ENCODE results near the gene SRRM1. TPM values are rescaled to one million over a fixed set of nuclear protein-coding genes. Genes with fewer than 3 reads are reported as not detected.
A peak's percentile ranks its signal among the peaks of the same experiment; 100 is the strongest.

The SRRM1 gene
- polyA plus RNA-seq, 1 donor (not counting 4 experiments of a cell fraction or from before 2014, with no cell fraction given) = 56.1 TPM

DNA sequence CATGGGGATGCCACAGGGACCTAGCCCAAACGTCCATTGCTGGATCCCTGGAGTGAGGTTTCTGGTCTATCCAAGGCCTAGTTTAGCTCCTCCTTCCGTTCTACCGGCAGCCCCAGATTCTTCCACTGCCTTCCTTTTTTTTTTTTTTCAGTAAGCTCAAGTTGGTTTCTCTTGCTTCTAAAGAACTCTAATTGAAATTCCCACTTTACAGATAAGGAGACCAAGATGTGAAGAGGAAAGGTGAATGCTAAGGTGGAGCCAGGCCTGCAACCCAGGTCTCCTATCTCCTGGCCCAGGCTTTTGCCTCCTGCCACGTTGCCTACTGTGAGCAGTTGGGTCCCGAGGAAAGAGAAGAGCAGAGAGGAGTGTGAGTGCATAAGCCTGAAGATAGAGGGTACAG is 70.6 kb downstream of the SRRM1 start:
- peak overlapping the region; percentile 10 for H3K27ac ChIP-seq (ENCODE audit: control insufficient read depth, insufficient read depth, low read length)

DNA sequence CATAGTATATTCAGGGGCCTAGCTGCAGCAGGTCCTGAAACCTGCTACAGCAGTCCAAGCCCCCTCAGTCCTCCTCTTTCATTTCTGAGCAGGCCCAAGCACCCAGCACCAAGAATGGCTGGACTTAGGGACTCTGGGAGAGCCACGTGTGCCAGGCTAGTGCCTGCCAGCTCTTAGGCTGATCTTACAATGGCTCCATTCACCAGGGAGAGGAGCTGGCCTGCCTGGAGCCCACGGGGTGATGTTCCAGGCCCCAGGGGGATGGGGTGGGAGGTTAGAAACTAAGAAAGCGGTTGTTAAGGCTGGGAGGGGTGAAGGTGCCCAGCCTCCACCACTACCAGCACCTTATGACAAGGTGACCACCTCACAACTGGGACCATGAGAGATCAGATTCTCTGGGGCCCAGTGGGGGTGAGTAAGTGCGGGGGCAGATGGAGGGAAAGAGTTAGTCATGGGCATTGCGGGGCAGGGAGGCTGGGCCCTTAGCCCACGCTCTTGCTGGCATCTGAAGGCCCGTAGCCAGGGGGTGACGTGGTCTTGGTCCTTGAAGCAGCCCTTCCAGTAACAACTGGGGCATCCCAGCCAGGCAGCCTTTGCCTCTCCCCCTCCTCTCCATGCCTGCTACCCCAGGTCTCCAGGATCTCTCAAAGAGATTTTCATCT is 71.9 kb downstream of the SRRM1 start:
- H3K9ac ChIP-seq (ENCODE audit: control insufficient read depth, extremely low read depth, insufficient read depth, low read length) = no peak overlapping the region
- no peak for FAIRE-seq

More for the DNA sequence above, 70.6 kb downstream of the SRRM1 start:
- peaks cover 20% of the 10 kb centered on the region for H3K4me1 ChIP-seq (ENCODE audit: control insufficient read depth, extremely low read depth, insufficient read depth, low read length)
- H2AFZ ChIP-seq (ENCODE audit: control insufficient read depth, low read length) = no peak overlapping the region
- dilution Hi-C loops (cut with MboI; ENCODE audit: extremely low pct_ligation_motif_present, low sequenced_read_pairs) = no loop called here
- no peak for DNase-seq (ENCODE audit: low read depth, low spot score)
- H4K20me1 ChIP-seq (ENCODE audit: control insufficient read depth, extremely low read depth, insufficient read depth, low read length) = no peaks in the 10 kb centered on the region
- peak overlapping the region; percentile 31 for H3K4me2 ChIP-seq (ENCODE audit: control insufficient read depth, extremely low read depth, insufficient read depth, low read depth, low read length)
- no peaks in the 10 kb centered on the region for H3K9me3 ChIP-seq (ENCODE audit: control insufficient read depth, low read depth, low read length)
- no peak for TF ChIP-seq EZH2 (IDR thresholded peaks at IDR 0.05; ENCODE audit: low read length)
- TF ChIP-seq CTCF (optimal IDR thresholded peaks at IDR 0.05 in 1 of 3, IDR thresholded peaks at IDR 0.05 in 1 of 3, conservative IDR thresholded peaks at IDR 0.05 in 1 of 3; ENCODE audit: extremely low read depth in 1 of 3, insufficient read depth in 2 of 3, low read length in 3 of 3) = no peak
- H3K9me1 ChIP-seq (ENCODE audit: control insufficient read depth, extremely low read depth, insufficient read depth, low read length) = no peaks in the 10 kb centered on the region
- no peak overlapping the region for H3K9ac ChIP-seq (ENCODE audit: control insufficient read depth, extremely low read depth, insufficient read depth, low read length)
- no peak for FAIRE-seq
- H3K79me2 ChIP-seq (ENCODE audit: control insufficient read depth, insufficient read depth, low read length) = no peaks in the 10 kb centered on the region
- H3K4me3 ChIP-seq (ENCODE audit: control insufficient read depth in 2 of 3, extremely low read depth in 1 of 3, insufficient read depth in 2 of 3, low read depth in 1 of 3, low read length in 3 of 3) = no peak overlapping the region
- no peaks in the 10 kb centered on the region for H3K27me3 ChIP-seq (ENCODE audit: control insufficient read depth, extremely low read depth, insufficient read depth, low read length)
- no peaks in the 10 kb centered on the region for H3K36me3 ChIP-seq (ENCODE audit: control insufficient read depth in 2 of 2, extremely low read depth in 1 of 2, insufficient read depth in 2 of 2, low read length in 2 of 2)

More for the DNA sequence above, 71.9 kb downstream of the SRRM1 start:
- Histone ChIP-seq H3K27me3 (ENCODE audit: control insufficient read depth, extremely low read depth, insufficient read depth, low read length) (no peaks in the 10 kb centered on the region), H3K9me1 (ENCODE audit: control insufficient read depth, extremely low read depth, insufficient read depth, low read length) (no peaks in the 10 kb centered on the region), H3K79me2 (ENCODE audit: control insufficient read depth, insufficient read depth, low read length) (no peaks in the 10 kb centered on the region), H2AFZ (ENCODE audit: control insufficient read depth, low read length) (no peak overlapping the region), H3K4me2 (ENCODE audit: control insufficient read depth, extremely low read depth, insufficient read depth, low read depth, low read length) (no peak overlapping the region), H4K20me1 (ENCODE audit: control insufficient read depth, extremely low read depth, insufficient read depth, low read length) (no peaks in the 10 kb centered on the region), H3K4me1 (ENCODE audit: control insufficient read depth, extremely low read depth, insufficient read depth, low read length) (peaks cover 23% of the 10 kb centered on the region), H3K9me3 (ENCODE audit: control insufficient read depth, low read depth, low read length) (no peaks in the 10 kb centered on the region), H3K4me3 (ENCODE audit: control insufficient read depth in 2 of 3, extremely low read depth in 1 of 3, insufficient read depth in 2 of 3, low read depth in 1 of 3, low read length in 3 of 3) (no peak overlapping the region), H3K27ac (ENCODE audit: control insufficient read depth, insufficient read depth, low read length) (no peak overlapping the region), H3K36me3 (ENCODE audit: control insufficient read depth in 2 of 2, extremely low read depth in 1 of 2, insufficient read depth in 2 of 2, low read length in 2 of 2) (no peaks in the 10 kb centered on the region)
- dilution Hi-C loops (cut with MboI; ENCODE audit: extremely low pct_ligation_motif_present, low sequenced_read_pairs) = no loop called here
- TF ChIP-seq CTCF (optimal IDR thresholded peaks at IDR 0.05 in 1 of 3, IDR thresholded peaks at IDR 0.05 in 1 of 3, conservative IDR thresholded peaks at IDR 0.05 in 1 of 3; ENCODE audit: extremely low read depth in 1 of 3, insufficient read depth in 2 of 3, low read length in 3 of 3) (no peak), EZH2 (IDR thresholded peaks at IDR 0.05; ENCODE audit: low read length) (no peak)
- no peak for DNase-seq (ENCODE audit: low read depth, low spot score)
